RWPE2 (cell line): ENCODE measurements around the gene NACA.

Experiments
- ATAC-seq: fragments of 200-7000 bp; cut with Tn5 transposase; 3 replicates; pipeline ENCODE4 v1.9.1; 2021; ENCODE audit warnings: low read depth
- DNase-seq: peaks from one replicate; pipeline ENCODE4 v3.0.0-alpha.2; 2020; ENCODE audit warnings: low spot score
- H3K27ac ChIP-seq: fragments of 450-650 bp; 2 replicates; pipeline ENCODE4 v1.5.1; 2017; ENCODE audit warnings: mild to moderate bottlenecking; ENCODE audit not compliant: poor library complexity, severe bottlenecking
- H3K27me3 ChIP-seq: fragments of 250-450 bp; sonication (Bioruptor Pico); 2 replicates; pipeline ENCODE4 v1.5.1; 2021; ENCODE audit warnings: mild to moderate bottlenecking, moderate library complexity; ENCODE audit not compliant: insufficient read depth, poor library complexity, severe bottlenecking
- H3K36me3 ChIP-seq: fragments of 250-450 bp; sonication (Bioruptor Pico); 2 replicates; pipeline ENCODE4 v1.5.1; 2020; ENCODE audit warnings: low read depth, mild to moderate bottlenecking, moderate library complexity
- H3K4me1 ChIP-seq: fragments of 250-450 bp; sonication (Bioruptor Pico); 2 replicates; pipeline ENCODE4 v1.5.1; 2021; ENCODE audit warnings: mild to moderate bottlenecking, moderate library complexity; ENCODE audit not compliant: insufficient read depth, poor library complexity, severe bottlenecking
- H3K4me3 ChIP-seq: fragments of 250-450 bp; sonication (Bioruptor Pico); 2 replicates; pipeline ENCODE4 v1.5.1; 2021; ENCODE audit warnings: mild to moderate bottlenecking, moderate library complexity; ENCODE audit not compliant: severe bottlenecking
- H3K9me3 ChIP-seq: fragments of 250-450 bp; sonication (Bioruptor Pico); 2 replicates; pipeline ENCODE4 v1.5.1; 2021; ENCODE audit warnings: mild to moderate bottlenecking, moderate library complexity; ENCODE audit not compliant: severe bottlenecking
- CTCF ChIP-seq: fragments of 450-650 bp; IDR thresholded peaks from one replicate; pipeline ENCODE4 v1.5.1; 2017; ENCODE audit warnings: mild to moderate bottlenecking, moderate library complexity; ENCODE audit not compliant: poor library complexity, severe bottlenecking

Gene NACA

GRCh38 chr12:56682323-56682722 is 42.8 kb downstream of the NACA start:
- Histone ChIP-seq H3K9me3 (no peaks in the 10 kb centered on the region), H3K36me3 (peaks cover 80% of the 10 kb centered on the region), H3K4me1 (peaks cover 9% of the 10 kb centered on the region), H3K4me3 (no peak overlapping the region), H3K27me3 (no peaks in the 10 kb centered on the region), H3K27ac (no peak overlapping the region)
- ATAC-seq (no peak), DNase-seq (no peak)
- no peak for TF ChIP-seq CTCF

- Histone ChIP-seq H3K4me3 (no peak overlapping the region), H3K27me3 (no peaks in the 10 kb centered on the region), H3K4me1 (peaks cover 9% of the 10 kb centered on the region), H3K36me3 (peaks cover 71% of the 10 kb centered on the region), H3K9me3 (no peaks in the 10 kb centered on the region), H3K27ac (no peak overlapping the region)
- ATAC-seq, result no peak
- no peak for TF ChIP-seq CTCF
- DNase-seq, result no peak
Measured at GRCh38 chr12:56679883-56680575, 45.1 kb downstream of the NACA start.

- DNase-seq (no peak), ATAC-seq (no peak)
- Histone ChIP-seq H3K4me3 (no peak overlapping the region), H3K27ac (no peak overlapping the region), H3K4me1 (peaks cover under 1% of the 10 kb centered on the region), H3K36me3 (peaks cover 67% of the 10 kb centered on the region), H3K27me3 (no peaks in the 10 kb centered on the region), H3K9me3 (no peaks in the 10 kb centered on the region)
- TF ChIP-seq CTCF, result no peak
Measured at GRCh38 chr12:56678852-56679251, 46.2 kb downstream of the NACA start.

GRCh38 chr12:56677680-56678079 is 47.4 kb downstream of the NACA start:
- no peak for TF ChIP-seq CTCF
- no peak overlapping the region for H3K4me3 ChIP-seq

GRCh38 chr12:56676851-56677580 is 48.1 kb downstream of the NACA start:
- Histone ChIP-seq H3K4me1 (peaks cover 5% of the 10 kb centered on the region), H3K27me3 (no peaks in the 10 kb centered on the region), H3K4me3 (no peak overlapping the region), H3K9me3 (no peaks in the 10 kb centered on the region), H3K36me3 (peaks cover 72% of the 10 kb centered on the region), H3K27ac (no peak overlapping the region)
- ATAC-seq (no peak), DNase-seq (no peak)
- TF ChIP-seq CTCF, result no peak

More at GRCh38 chr12:56677680-56678079, 47.4 kb downstream of the NACA start:
- Histone ChIP-seq H3K36me3 (peaks cover 71% of the 10 kb centered on the region), H3K4me1 (peaks cover 4% of the 10 kb centered on the region), H3K27me3 (no peaks in the 10 kb centered on the region), H3K27ac (no peak overlapping the region), H3K9me3 (no peaks in the 10 kb centered on the region)
- ATAC-seq, result no peak
- no peak for DNase-seq
